OCI-LY1 (cell line): ENCODE data around the gene HEXD.

Source experiments
- H2AFZ ChIP-seq: fragments of 200-600 bp; sonication (generic), shearing (Covaris generic); 2 replicates; pipeline ENCODE4 v1.6.0; 2014; ENCODE audit warnings: antibody characterized with exemption, mild to moderate bottlenecking, low read length
- H3F3A ChIP-seq: fragments of 200-600 bp; sonication (generic), shearing (Covaris generic); 2 replicates; pipeline ENCODE4 v1.6.0; 2014; ENCODE audit warnings: mild to moderate bottlenecking, antibody characterized with exemption, low read length, moderate library complexity; ENCODE audit not compliant: insufficient read depth
- H3K27ac ChIP-seq: fragments of 200-600 bp; sonication (generic); 2 replicates; pipeline ENCODE4 v1.5.1; 2014; ENCODE audit warnings: low read length, mixed run types, mild to moderate bottlenecking, low read depth; ENCODE audit not compliant: poor library complexity, severe bottlenecking
- H3K27me3 ChIP-seq: fragments of 200-600 bp; sonication (generic); 2 replicates; pipeline ENCODE4 v1.6.0; 2014; ENCODE audit warnings: antibody characterized with exemption, mild to moderate bottlenecking, low read length, moderate library complexity; ENCODE audit not compliant: insufficient read depth
- H3K36me3 ChIP-seq: fragments of 200-600 bp; sonication (generic); 2 replicates; pipeline ENCODE4 v1.6.1; 2014; ENCODE audit warnings: mild to moderate bottlenecking, antibody characterized with exemption, low read length, moderate library complexity, mixed read lengths; ENCODE audit not compliant: insufficient read depth
- H3K4me1 ChIP-seq: fragments of 200-600 bp; sonication (generic); 2 replicates; pipeline ENCODE4 v1.5.1; 2014; ENCODE audit warnings: mild to moderate bottlenecking, low read length, moderate library complexity; ENCODE audit not compliant: insufficient read depth, severe bottlenecking
- H3K4me2 ChIP-seq: fragments of 200-600 bp; sonication (generic), shearing (Covaris generic); 2 replicates; pipeline ENCODE4 v1.6.1; 2014; ENCODE audit warnings: low read length
- H3K4me3 ChIP-seq: fragments of 200-600 bp; sonication (generic); 2 replicates; pipeline ENCODE4 v1.5.1; 2014; ENCODE audit warnings: low read length, low read depth, mild to moderate bottlenecking, mixed read lengths; ENCODE audit not compliant: poor library complexity, severe bottlenecking
- H3K79me2 ChIP-seq: fragments of 200-600 bp; shearing (Covaris generic); 2 replicates; pipeline ENCODE4 v1.6.1; 2016; ENCODE audit warnings: mixed run types, low read length, mixed read lengths; ENCODE audit not compliant: insufficient read depth
- H3K9ac ChIP-seq: fragments of 200-600 bp; sonication (generic), shearing (Covaris generic); 2 replicates; pipeline ENCODE4 v1.6.1; 2014; ENCODE audit warnings: mild to moderate bottlenecking, low read length, mixed read lengths
- H3K9me2 ChIP-seq: fragments of 200-600 bp; sonication (generic), shearing (Covaris generic); 2 replicates; pipeline ENCODE4 v1.6.1; 2014; ENCODE audit warnings: low read depth, mild to moderate bottlenecking, low read length, mixed read lengths
- H3K9me3 ChIP-seq: fragments of 200-600 bp; shearing (Covaris generic); 2 replicates; pipeline ENCODE4 v1.6.1; 2014; ENCODE audit warnings: low read length, mixed read lengths
- H4K20me1 ChIP-seq: fragments of 200-600 bp; sonication (generic), shearing (Covaris generic); 2 replicates; pipeline ENCODE4 v1.6.0; 2016; ENCODE audit warnings: mild to moderate bottlenecking, low read length; ENCODE audit not compliant: insufficient read depth
- EZH2 ChIP-seq: fragments of 200-600 bp; sonication (generic), shearing (Covaris generic); IDR thresholded peaks from 2 replicates; pipeline ENCODE4 v1.8.0; 2017; ENCODE audit warnings: borderline replicate concordance, mixed run types, mild to moderate bottlenecking, antibody characterized with exemption, low read length, moderate library complexity, mixed read lengths
- TF ChIP-seq, protein P1 (sequence below): fragments of 200-600 bp; sonication (generic), shearing (Covaris generic); IDR thresholded peaks from 2 replicates; pipeline ENCODE4 v1.5.1; 2017; ENCODE audit warnings: mild to moderate bottlenecking, antibody characterized with exemption, low read length, moderate library complexity, mixed read lengths

HEXD gene

DNA sequence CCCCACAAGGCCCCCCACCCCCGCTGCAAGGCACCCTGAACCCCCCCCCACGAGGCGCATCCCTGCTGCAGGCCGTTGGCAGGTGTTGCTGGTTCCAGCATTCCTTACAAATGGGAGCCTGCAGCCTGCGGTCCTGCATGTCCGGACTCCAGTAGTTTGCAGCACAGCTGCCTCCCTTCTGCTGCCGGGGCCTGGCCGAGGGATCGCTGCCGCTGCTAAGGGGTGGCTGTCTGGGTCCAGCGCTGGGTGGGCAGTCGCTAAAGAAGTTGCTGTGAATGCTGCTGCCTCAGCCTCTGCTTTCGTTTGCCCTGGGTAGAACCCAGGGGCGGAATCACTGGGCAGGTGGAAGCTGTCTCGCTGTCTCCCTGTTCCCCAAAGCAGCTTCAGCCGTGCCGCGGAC, 34.7 kb upstream of the HEXD start:
- H2AFZ ChIP-seq, result no peak overlapping the region
- no peak overlapping the region for H3K4me3 ChIP-seq
- H3K79me2 ChIP-seq, result no peaks in the 10 kb centered on the region
- H3F3A ChIP-seq, result no peaks in the 10 kb centered on the region
- peaks cover 6% of the 10 kb centered on the region; the same call in 1 of the 2 replicates for H3K27me3 ChIP-seq
- H3K9me2 ChIP-seq, result no peaks in the 10 kb centered on the region
- no peak overlapping the region for H3K27ac ChIP-seq
- no peaks in the 10 kb centered on the region for H4K20me1 ChIP-seq
- no peaks in the 10 kb centered on the region for H3K9me3 ChIP-seq
- H3K36me3 ChIP-seq, result no peaks in the 10 kb centered on the region
- H3K4me2 ChIP-seq, result no peak overlapping the region
- TF ChIP-seq EZH2, result no peak
- TF ChIP-seq, protein P1, sequence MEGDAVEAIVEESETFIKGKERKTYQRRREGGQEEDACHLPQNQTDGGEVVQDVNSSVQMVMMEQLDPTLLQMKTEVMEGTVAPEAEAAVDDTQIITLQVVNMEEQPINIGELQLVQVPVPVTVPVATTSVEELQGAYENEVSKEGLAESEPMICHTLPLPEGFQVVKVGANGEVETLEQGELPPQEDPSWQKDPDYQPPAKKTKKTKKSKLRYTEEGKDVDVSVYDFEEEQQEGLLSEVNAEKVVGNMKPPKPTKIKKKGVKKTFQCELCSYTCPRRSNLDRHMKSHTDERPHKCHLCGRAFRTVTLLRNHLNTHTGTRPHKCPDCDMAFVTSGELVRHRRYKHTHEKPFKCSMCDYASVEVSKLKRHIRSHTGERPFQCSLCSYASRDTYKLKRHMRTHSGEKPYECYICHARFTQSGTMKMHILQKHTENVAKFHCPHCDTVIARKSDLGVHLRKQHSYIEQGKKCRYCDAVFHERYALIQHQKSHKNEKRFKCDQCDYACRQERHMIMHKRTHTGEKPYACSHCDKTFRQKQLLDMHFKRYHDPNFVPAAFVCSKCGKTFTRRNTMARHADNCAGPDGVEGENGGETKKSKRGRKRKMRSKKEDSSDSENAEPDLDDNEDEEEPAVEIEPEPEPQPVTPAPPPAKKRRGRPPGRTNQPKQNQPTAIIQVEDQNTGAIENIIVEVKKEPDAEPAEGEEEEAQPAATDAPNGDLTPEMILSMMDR, result no peak
- H3K9ac ChIP-seq, result no peak overlapping the region
- no peaks in the 10 kb centered on the region for H3K4me1 ChIP-seq

DNA sequence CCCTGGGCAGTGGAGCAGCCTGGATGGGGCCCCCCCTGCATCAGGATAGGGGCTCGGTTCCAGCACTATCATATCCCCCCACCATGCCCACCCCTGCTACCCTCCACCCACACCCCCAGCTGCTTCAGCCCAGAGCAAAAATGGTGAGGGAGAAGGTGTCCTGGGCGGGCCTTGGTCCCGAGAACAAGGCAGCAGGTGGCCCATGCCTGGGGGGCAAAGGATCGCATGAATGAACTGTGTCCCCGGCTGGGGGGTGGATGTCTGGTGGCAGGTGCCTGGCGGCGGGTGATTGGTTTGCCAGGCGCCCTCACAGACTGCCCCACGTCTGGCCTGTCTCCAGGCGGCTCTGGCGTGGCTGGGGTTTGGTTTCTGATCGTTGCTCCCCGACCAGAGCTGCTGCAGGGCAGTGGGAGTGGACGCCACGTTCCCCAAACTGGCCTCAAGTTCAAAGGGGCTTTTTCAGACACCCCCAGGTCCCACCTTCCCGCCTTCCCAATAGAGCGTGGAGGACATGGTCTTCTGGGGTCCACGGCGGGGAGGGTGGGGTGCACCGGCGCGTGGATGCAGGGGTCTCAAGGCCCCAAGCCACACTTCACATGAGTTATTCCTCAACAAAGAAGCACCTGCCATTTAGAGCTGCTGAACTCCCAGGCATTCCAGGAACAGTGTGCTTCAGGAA, 34.0 kb upstream of the HEXD start:
- Histone ChIP-seq H2AFZ (no peak overlapping the region), H3K9me3 (no peaks in the 10 kb centered on the region), H3K9ac (no peak overlapping the region), H3K4me3 (no peak overlapping the region), H3F3A (no peaks in the 10 kb centered on the region), H3K4me1 (no peaks in the 10 kb centered on the region), H3K36me3 (no peaks in the 10 kb centered on the region), H4K20me1 (no peaks in the 10 kb centered on the region), H3K9me2 (no peaks in the 10 kb centered on the region), H3K27ac (no peak overlapping the region), H3K4me2 (no peak overlapping the region), H3K27me3 (peaks cover 6% of the 10 kb centered on the region; the same call in 1 of the 2 replicates), H3K79me2 (no peaks in the 10 kb centered on the region)
- no peak for TF ChIP-seq EZH2
- TF ChIP-seq, protein P1, result no peak

DNA sequence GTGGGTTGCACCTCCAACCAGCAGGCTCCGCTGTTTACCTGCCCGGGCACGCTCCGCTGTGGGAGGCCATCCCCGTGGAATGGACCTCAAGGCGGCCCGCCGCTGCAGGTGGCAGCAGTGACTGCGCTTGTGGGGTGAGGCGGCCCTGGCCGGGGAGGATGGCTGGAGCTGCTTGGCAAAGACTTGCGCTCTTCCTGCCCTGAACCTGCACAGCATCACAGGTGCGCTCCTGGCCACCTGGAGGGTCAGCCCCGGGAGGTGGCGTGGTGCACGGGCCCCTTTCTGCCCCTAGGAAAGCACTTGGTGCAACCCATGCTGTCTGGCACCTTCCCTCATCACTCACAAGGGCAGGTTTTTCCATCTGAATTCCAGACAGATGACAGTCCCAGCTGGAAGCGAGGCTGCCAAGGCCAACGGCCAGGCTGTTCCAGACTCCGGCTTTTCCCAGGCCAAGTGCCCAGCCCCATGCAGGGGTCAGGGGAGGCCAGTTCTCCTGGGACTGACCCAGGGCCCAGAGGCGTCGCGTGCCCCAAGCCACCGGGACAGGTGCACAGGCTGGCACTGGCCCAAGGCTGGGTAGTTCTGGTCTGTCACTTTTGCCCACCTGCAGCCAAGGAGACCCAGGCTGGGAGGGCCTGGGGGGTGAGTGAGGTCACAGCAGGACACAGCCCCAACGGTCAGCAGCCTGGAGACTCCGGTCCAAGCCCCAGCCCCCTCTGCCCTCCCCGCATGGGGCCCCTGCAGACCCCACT, 33.2 kb upstream of the HEXD start:
- H3K27me3 ChIP-seq, result peaks cover 6% of the 10 kb centered on the region; the same call in 1 of the 2 replicates
- no peak overlapping the region for H2AFZ ChIP-seq
- TF ChIP-seq, protein P1, result no peak
- no peak for TF ChIP-seq EZH2
- H3K9me3 ChIP-seq, result no peaks in the 10 kb centered on the region
- no peaks in the 10 kb centered on the region for H3F3A ChIP-seq
- H3K27ac ChIP-seq, result no peak overlapping the region
- no peaks in the 10 kb centered on the region for H3K9me2 ChIP-seq
- no peaks in the 10 kb centered on the region for H3K4me1 ChIP-seq
- H3K4me2 ChIP-seq, result no peak overlapping the region
- H3K4me3 ChIP-seq, result no peak overlapping the region
- no peaks in the 10 kb centered on the region for H4K20me1 ChIP-seq
- no peak overlapping the region for H3K9ac ChIP-seq
- no peaks in the 10 kb centered on the region for H3K36me3 ChIP-seq
- no peaks in the 10 kb centered on the region for H3K79me2 ChIP-seq
